PC-9 (cell line): ENCODE results near the gene IGF2R. TPM values are rescaled to one million over a fixed set of nuclear protein-coding genes. Genes with fewer than 3 reads are reported as not detected.

Experiments used
- BruUV-seq: library from RNA; stranded (reverse); fragments of 400-500 nt; replicated peaks from 2 replicates; lab custom pipeline; 2021; lab: Mats Ljungman, UMichigan
- CTCF ChIA-PET: fragments of 300-600 bp; sonication (Branson Sonifier 250); formaldehyde crosslinking; loops from one replicate; lab custom pipeline; 2022; ENCODE audit warnings: antibody characterized with exemption; lab: Charles Lee
- POLR2A ChIA-PET: fragments of 300-600 bp; sonication (Branson Sonifier 250); formaldehyde crosslinking; loops from one replicate; lab custom pipeline; 2022; ENCODE audit warnings: antibody characterized with exemption; ENCODE audit not compliant: unreplicated experiment; lab: Charles Lee
- DNase-seq, 2 experiments: peaks; one replicate each; pipeline versions ENCODE4 v3.0.0 to v3.0.0-alpha.2; 2015 to 2022; ENCODE audit warnings: mixed read lengths in 1 of 2
- H2AFZ ChIP-seq: fragments of 200-600 bp; sonication (generic); 2 replicates; pipeline ENCODE4 v1.8.1; 2017; ENCODE audit warnings: antibody characterized with exemption
- H3F3A ChIP-seq: fragments of 200-600 bp; sonication (generic); 2 replicates; pipeline ENCODE4 v1.8.1; 2017; ENCODE audit warnings: antibody characterized with exemption, mild to moderate bottlenecking, low read depth; ENCODE audit not compliant: insufficient read depth
- H3K27ac ChIP-seq: fragments of 200-600 bp; sonication (generic); 2 replicates; pipeline ENCODE4 v1.6.1; 2016; ENCODE audit warnings: mixed run types
- H3K27me3 ChIP-seq: fragments of 200-600 bp; sonication (generic); 2 replicates; pipeline ENCODE4 v1.6.1; 2016; ENCODE audit warnings: low read depth, mixed run types; ENCODE audit not compliant: insufficient read depth
- H3K36me3 ChIP-seq: fragments of 200-600 bp; sonication (generic); 2 replicates; pipeline ENCODE4 v1.6.1; 2016; ENCODE audit warnings: low read depth, mixed run types
- H3K4me1 ChIP-seq: fragments of 200-600 bp; sonication (generic); replicated peaks from 2 replicates; pipeline ENCODE4 v1.6.1; 2016; ENCODE audit warnings: mixed run types; ENCODE audit not compliant: insufficient read depth
- H3K4me2 ChIP-seq: fragments of 200-600 bp; sonication (generic); 2 replicates; pipeline ENCODE4 v1.6.1; 2017; ENCODE audit warnings: mixed run types
- H3K4me3 ChIP-seq: fragments of 200-600 bp; sonication (generic); 2 replicates; pipeline ENCODE4 v1.6.1; 2016; ENCODE audit warnings: mixed run types
- H3K79me2 ChIP-seq: fragments of 200-600 bp; sonication (generic); 2 replicates; pipeline ENCODE4 v1.6.1; 2017; ENCODE audit warnings: low read depth, mixed run types
- H3K9me2 ChIP-seq: fragments of 200-600 bp; sonication (generic); 2 replicates; pipeline ENCODE4 v1.8.1; 2017; ENCODE audit warnings: mild to moderate bottlenecking; ENCODE audit not compliant: insufficient read depth
- H3K9me3 ChIP-seq: fragments of 200-600 bp; sonication (generic); 2 replicates; pipeline ENCODE4 v1.8.1; 2016; ENCODE audit warnings: low read depth; ENCODE audit not compliant: insufficient read depth
- H4K20me1 ChIP-seq: fragments of 200-600 bp; sonication (generic); 2 replicates; pipeline ENCODE4 v1.8.1; 2017; ENCODE audit not compliant: insufficient read depth
- EZH2 ChIP-seq: fragments of 200-600 bp; sonication (generic); IDR thresholded peaks from 2 replicates; pipeline ENCODE4 v1.8.0; 2017; ENCODE audit warnings: antibody characterized with exemption, low read depth
- intact Hi-C: fragments of 100-400 bp; cut with micrococcal nuclease; formaldehyde crosslinking; loops from one replicate; pipeline ENCODE4 v1.10.0; 2022; ENCODE audit not compliant: unreplicated experiment
- total RNA-seq: library from RNA; stranded (reverse); gene quantifications from 2 replicates; pipeline ENCODE4 v1.2.3, GENCODE V29; 2021
- TF ChIP-seq, protein P1 (sequence below): fragments of 200-600 bp; sonication (generic); conservative IDR thresholded peaks from 2 replicates; pipeline ENCODE4 v1.6.1; 2017; ENCODE audit warnings: mixed run types, antibody characterized with exemption, mild to moderate bottlenecking, moderate library complexity

IGF2R gene
- total RNA-seq, 1 experiment from 2014 or later, result 53.1 TPM

DNA sequence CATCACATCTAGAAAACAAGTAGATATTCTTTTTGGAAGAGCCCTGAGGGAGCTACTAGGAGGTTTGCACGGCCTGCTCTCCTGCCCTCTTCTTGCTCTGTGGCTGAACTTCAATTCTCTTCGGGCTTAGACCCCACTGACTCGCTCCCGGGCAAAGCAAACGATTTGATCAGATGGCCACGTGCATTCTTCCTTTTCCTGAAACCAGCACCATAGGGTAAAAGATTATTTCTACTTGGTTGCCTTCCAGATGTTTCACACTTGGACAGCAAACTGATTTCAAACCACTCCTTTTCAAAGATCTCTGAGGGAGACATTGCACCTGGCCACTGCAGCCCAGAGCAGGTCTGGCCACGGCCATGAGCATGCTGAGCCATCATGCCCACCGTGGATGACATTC lies 152.7 kb downstream of the IGF2R start, which contains the start of gene SLC22A1:
TSS of gene SLC22A1 (plus strand) at position 258 of the 400 bp plus-strand sequence. CDS start at position 379, 121 bp downstream.
- Histone ChIP-seq H3K9me3 (no peaks in the 10 kb centered on the region), H4K20me1 (no peaks in the 10 kb centered on the region), H3K27me3 (no peaks in the 10 kb centered on the region), H3K9me2 (no peaks in the 10 kb centered on the region), H3K4me2 (no peak within 1 kb of the TSS), H3K4me1 (no peaks in the 10 kb centered on the region), H2AFZ (no peak within 1 kb of the TSS), H3F3A (no peaks in the 10 kb centered on the region), H3K27ac (no peak within 1 kb of the TSS), H3K36me3 (no peaks in the 10 kb centered on the region), H3K4me3 (no peak within 1 kb of the TSS), H3K79me2 (no peaks in the 10 kb centered on the region)
- POLR2A ChIA-PET, result no interaction called here
- TF ChIP-seq, protein P1, sequence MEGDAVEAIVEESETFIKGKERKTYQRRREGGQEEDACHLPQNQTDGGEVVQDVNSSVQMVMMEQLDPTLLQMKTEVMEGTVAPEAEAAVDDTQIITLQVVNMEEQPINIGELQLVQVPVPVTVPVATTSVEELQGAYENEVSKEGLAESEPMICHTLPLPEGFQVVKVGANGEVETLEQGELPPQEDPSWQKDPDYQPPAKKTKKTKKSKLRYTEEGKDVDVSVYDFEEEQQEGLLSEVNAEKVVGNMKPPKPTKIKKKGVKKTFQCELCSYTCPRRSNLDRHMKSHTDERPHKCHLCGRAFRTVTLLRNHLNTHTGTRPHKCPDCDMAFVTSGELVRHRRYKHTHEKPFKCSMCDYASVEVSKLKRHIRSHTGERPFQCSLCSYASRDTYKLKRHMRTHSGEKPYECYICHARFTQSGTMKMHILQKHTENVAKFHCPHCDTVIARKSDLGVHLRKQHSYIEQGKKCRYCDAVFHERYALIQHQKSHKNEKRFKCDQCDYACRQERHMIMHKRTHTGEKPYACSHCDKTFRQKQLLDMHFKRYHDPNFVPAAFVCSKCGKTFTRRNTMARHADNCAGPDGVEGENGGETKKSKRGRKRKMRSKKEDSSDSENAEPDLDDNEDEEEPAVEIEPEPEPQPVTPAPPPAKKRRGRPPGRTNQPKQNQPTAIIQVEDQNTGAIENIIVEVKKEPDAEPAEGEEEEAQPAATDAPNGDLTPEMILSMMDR, result no peak
- no peak for TF ChIP-seq EZH2
- no TSS peak for BruUV-seq
- DNase-seq, result no peak
- intact Hi-C loops, result no loop called here
- CTCF ChIA-PET, result no interaction called here

DNA sequence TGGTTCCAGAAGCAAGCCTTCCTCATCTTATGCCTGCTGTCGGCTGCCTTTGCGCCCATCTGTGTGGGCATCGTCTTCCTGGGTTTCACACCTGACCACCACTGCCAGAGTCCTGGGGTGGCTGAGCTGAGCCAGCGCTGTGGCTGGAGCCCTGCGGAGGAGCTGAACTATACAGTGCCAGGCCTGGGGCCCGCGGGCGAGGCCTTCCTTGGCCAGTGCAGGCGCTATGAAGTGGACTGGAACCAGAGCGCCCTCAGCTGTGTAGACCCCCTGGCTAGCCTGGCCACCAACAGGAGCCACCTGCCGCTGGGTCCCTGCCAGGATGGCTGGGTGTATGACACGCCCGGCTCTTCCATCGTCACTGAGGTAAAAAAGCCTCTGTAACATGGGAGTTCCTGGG lies 153.1 kb downstream of the IGF2R start:
- no peaks in the 10 kb centered on the region for H3K4me1 ChIP-seq
- TF ChIP-seq, protein P1, result no peak
- TF ChIP-seq EZH2, result no peak
- POLR2A ChIA-PET, result no interaction called here
- H3K9me3 ChIP-seq, result no peaks in the 10 kb centered on the region
- CTCF ChIA-PET, result no interaction called here
- no peak overlapping the region for H3K4me3 ChIP-seq
- H3K79me2 ChIP-seq, result no peaks in the 10 kb centered on the region
- no peaks in the 10 kb centered on the region for H3K9me2 ChIP-seq
- intact Hi-C loops, result no loop called here
- no peaks in the 10 kb centered on the region for H3K36me3 ChIP-seq
- H4K20me1 ChIP-seq, result no peaks in the 10 kb centered on the region
- BruUV-seq, result no TSS peak
- H3K4me2 ChIP-seq, result no peak overlapping the region
- H3K27ac ChIP-seq, result no peak overlapping the region
- no peaks in the 10 kb centered on the region for H3F3A ChIP-seq
- DNase-seq, result no peak
- no peak overlapping the region for H2AFZ ChIP-seq
- H3K27me3 ChIP-seq, result no peaks in the 10 kb centered on the region

DNA sequence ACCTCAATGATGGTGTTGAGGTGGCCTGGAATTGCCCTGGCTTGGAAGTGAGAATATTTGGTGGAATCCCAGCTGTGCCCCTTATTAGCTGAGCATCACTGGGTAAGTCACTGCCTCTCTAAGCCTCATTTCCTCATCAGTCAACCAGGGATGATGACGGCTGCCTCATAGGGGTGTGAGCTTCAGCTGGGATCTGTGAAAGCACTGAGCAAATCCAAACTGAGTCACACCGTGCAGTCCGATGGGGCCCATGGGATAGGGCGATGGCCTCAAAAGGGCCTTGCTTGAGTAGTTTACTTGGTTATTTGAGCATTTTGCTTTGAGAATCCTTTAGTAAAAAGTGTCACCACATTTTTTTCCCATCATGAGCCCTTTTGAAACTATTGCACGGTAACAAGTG lies 153.9 kb downstream of the IGF2R start:
- Histone ChIP-seq H3K9me3 (no peaks in the 10 kb centered on the region), H3F3A (no peaks in the 10 kb centered on the region), H3K4me3 (no peak overlapping the region), H4K20me1 (no peaks in the 10 kb centered on the region), H3K36me3 (no peaks in the 10 kb centered on the region), H3K79me2 (no peaks in the 10 kb centered on the region), H3K9me2 (no peaks in the 10 kb centered on the region), H3K27me3 (no peaks in the 10 kb centered on the region), H3K4me2 (no peak overlapping the region), H3K27ac (no peak overlapping the region), H3K4me1 (no peaks in the 10 kb centered on the region), H2AFZ (no peak overlapping the region)
- ChIA-PET CTCF (no interaction called here), POLR2A (interaction anchor here (0.6 kb wide), 1 partner anchor 421 kb away, joined by 4 read pairs; no protein-coding TSS in a partner anchor)
- intact Hi-C loops, result no loop called here
- BruUV-seq, result no TSS peak
- TF ChIP-seq, protein P1, result no peak
- TF ChIP-seq EZH2, result no peak
- DNase-seq, result no peak
